Fibroblast of skin of right quadriceps (primary cell): ENCODE measurements around the gene KCNJ15.

Source experiments
- DNase-seq: peaks from one replicate; pipeline ENCODE4 v3.0.0-alpha.2; 2013

KCNJ15 gene

GRCh38 chr21:38299671-38300070 is 42.9 kb downstream of the KCNJ15 start:
- no peak for DNase-seq

- DNase-seq = no peak
Observed at GRCh38 chr21:38300141-38300578, 43.4 kb downstream of the KCNJ15 start.

GRCh38 chr21:38301321-38302214 is 44.8 kb downstream of the KCNJ15 start:
- no peak for DNase-seq

GRCh38 chr21:38303300-38303699 is 46.5 kb downstream of the KCNJ15 start:
- peak; percentile 95 for DNase-seq

GRCh38 chr21:38306433-38307141 is 49.8 kb downstream of the KCNJ15 start:
- DNase-seq = peak; percentile 99

- DNase-seq = no peak
Observed at GRCh38 chr21:38307771-38308531, 51.2 kb downstream of the KCNJ15 start.

GRCh38 chr21:38308532-38309119 is 51.8 kb downstream of the KCNJ15 start:
- DNase-seq = peak; percentile 44

- DNase-seq = peak; percentile 63
Observed at GRCh38 chr21:38310646-38311485, 54.1 kb downstream of the KCNJ15 start.

GRCh38 chr21:38311765-38312164 is 55.0 kb downstream of the KCNJ15 start:
- no peak for DNase-seq

GRCh38 chr21:38312822-38313221 is 56.0 kb downstream of the KCNJ15 start:
- no peak for DNase-seq

- no peak for DNase-seq
Observed at GRCh38 chr21:38314558-38314957, 57.8 kb downstream of the KCNJ15 start.

GRCh38 chr21:38315122-38315521 is 58.3 kb downstream of the KCNJ15 start:
- DNase-seq = no peak

GRCh38 chr21:38319781-38320180 is 63.0 kb downstream of the KCNJ15 start:
- DNase-seq = peak; percentile 75

GRCh38 chr21:38321568-38321967 is 64.8 kb downstream of the KCNJ15 start:
- no peak for DNase-seq

GRCh38 chr21:38322311-38322950 is 65.6 kb downstream of the KCNJ15 start:
- DNase-seq = peak; percentile 58

- DNase-seq = peak; percentile 99
Observed at GRCh38 chr21:38323721-38324531, 67.1 kb downstream of the KCNJ15 start.

- no peak for DNase-seq
Observed at GRCh38 chr21:38325216-38325615, 68.4 kb downstream of the KCNJ15 start.

GRCh38 chr21:38325731-38326420 is 69.1 kb downstream of the KCNJ15 start:
- peak; percentile 64 for DNase-seq

GRCh38 chr21:38326429-38326828 is 69.6 kb downstream of the KCNJ15 start:
- DNase-seq = no peak

- DNase-seq = no peak
Observed at GRCh38 chr21:38326899-38327298, 70.1 kb downstream of the KCNJ15 start.
